Measurements from ENCODE around the gene ARID5B. TPM values are rescaled to one million over a fixed set of nuclear protein-coding genes. Genes with fewer than 3 reads are reported as not detected.

Gene ARID5B
- total RNA-seq, 2 experiments from 2014 or later = 26.7 to 28.3 TPM

DNA sequence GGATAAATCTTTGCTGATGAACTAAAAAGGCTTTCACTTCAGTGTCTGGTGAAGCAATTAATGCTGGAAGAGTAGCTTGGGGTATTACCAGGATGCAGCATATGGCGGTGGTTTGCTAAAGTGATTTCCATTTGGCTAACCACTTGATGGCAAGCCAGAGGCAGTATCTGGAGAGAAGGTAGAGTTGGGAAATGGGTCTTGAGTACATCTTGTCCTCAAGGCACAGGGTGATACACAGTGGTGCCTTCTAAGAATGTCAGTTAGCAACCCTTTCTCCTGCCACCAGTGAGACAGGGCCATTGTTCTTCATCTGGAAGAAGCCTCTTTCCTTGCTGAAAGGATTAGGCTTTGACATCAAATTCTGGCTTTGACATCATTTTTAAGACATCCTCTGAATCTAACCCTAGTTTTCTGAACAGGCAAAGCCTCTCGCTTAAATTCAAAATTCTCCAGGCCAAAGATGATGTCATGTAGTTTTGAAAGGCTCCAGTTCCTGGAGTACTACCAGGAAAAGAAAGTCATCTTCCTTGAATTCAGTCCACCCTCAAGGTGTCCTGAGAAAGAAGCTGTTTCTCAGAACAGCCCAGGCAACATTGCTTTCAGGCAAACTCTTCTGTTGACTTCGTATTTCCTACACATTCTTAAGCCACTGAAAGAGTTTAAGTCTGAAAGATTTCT is 162.4 kb downstream of the ARID5B start:
- TF ChIP-seq CTCF (IDR thresholded peaks at IDR 0.05) = no peak
- DNase-seq = no peak
- Mint-ChIP-seq H3K4me3 (peak overlapping the region; percentile 29), H3K27ac (peak overlapping the region; percentile 86), H3K36me3 (ENCODE audit: low read depth) (peaks cover 85% of the 10 kb centered on the region), H3K27me3 (no peaks in the 10 kb centered on the region), H3K9me3 (peaks cover 5% of the 10 kb centered on the region), H3K4me1 (ENCODE audit: low read depth) (peaks cover 67% of the 10 kb centered on the region)
- ChIA-PET POLR2A (interaction anchor here (0.9 to 3.2 kb wide), 7 partner anchors 8 to 120 kb away, joined by 3 to 20 read pairs (median 3); no protein-coding TSS in a partner anchor), CTCF (interaction anchor here (2.1 to 2.7 kb wide), 2 partner anchors 25 to 181 kb away, joined by 7 to 10 read pairs; no protein-coding TSS in a partner anchor)
- peak; percentile 71 for ATAC-seq
- intact Hi-C loops (cut with micrococcal nuclease) = no loop called here

DNA sequence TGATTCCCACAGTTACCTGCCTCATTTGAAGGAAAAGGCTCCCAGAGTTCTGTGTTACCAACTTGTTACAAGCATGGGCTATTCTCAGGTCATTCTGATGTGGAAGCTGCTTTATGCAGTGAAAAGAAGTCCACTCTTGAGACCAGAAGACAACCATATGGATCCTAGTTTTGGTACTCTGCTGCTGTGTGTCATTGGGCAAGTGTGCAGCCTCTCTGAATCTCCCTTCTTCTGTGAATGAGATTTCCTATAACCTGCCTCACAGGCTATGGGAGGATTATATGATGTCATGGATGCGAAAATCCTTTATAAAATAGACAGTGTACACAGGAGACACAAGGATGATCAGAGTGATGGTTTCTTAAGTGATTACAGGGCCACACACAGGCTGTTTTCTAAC is 166.1 kb downstream of the ARID5B start:
- intact Hi-C loops (cut with micrococcal nuclease) = no loop called here
- POLR2A ChIA-PET = interaction anchor here (1.1 to 1.7 kb wide), 2 partner anchors 11 to 21 kb away, joined by 4 read pairs; no protein-coding TSS in a partner anchor
- CTCF ChIA-PET = interaction anchor here (1.1 kb wide), 1 partner anchor 197 kb away, joined by 4 read pairs; no protein-coding TSS in a partner anchor

GRCh38 chr10:62068464-62068863 is 167.0 kb downstream of the ARID5B start:
- Mint-ChIP-seq H3K27ac (no peak overlapping the region), H3K4me1 (ENCODE audit: low read depth) (peaks cover 64% of the 10 kb centered on the region), H3K36me3 (ENCODE audit: low read depth) (peaks cover 83% of the 10 kb centered on the region), H3K9me3 (peaks cover 1% of the 10 kb centered on the region), H3K4me3 (no peak overlapping the region), H3K27me3 (no peaks in the 10 kb centered on the region)
- no peak for DNase-seq
- ChIA-PET CTCF (no interaction called here), POLR2A (no interaction called here)
- no peak for TF ChIP-seq CTCF (IDR thresholded peaks at IDR 0.05)
- ATAC-seq = no peak
- intact Hi-C loops (cut with micrococcal nuclease) = no loop called here

More for the DNA sequence above, 166.1 kb downstream of the ARID5B start:
- Mint-ChIP-seq H3K27ac (peak overlapping the region; percentile 49), H3K4me1 (ENCODE audit: low read depth) (peaks cover 65% of the 10 kb centered on the region), H3K27me3 (no peaks in the 10 kb centered on the region), H3K36me3 (ENCODE audit: low read depth) (peaks cover 81% of the 10 kb centered on the region), H3K9me3 (peaks cover 1% of the 10 kb centered on the region), H3K4me3 (no peak overlapping the region)
- DNase-seq (no peak), ATAC-seq (no peak)
- TF ChIP-seq CTCF (IDR thresholded peaks at IDR 0.05) = no peak

DNA sequence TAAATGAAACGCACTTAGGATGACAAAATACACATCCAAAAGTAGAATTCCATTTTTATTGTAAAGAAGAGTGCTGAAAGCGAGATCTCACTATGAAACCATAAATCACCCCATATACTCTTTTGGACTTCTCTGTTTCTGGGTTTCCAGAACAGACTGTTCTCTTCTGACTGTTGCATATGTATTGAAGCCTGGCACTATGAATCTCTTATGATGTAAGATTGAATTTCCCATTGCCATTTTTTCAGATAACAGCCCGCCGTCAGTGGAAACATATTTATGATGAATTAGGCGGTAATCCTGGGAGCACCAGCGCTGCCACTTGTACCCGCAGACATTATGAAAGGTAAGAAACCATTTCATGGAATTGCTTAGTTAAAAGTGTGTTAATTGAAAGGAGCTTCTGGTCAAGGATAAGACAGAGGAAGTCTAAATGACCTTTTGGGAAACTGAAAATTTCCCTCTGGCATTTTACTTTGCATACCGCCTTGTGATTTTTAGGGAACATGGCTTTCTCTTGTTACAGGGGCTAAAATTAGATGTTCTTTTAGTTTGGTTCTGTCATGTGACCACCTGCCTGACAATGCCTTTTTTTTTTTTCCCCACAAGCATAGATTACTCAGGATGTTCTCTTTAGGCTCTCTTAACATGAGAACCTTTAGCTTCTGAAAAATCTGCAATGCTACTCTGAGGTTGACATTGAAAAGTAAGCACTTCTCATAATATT is 168.1 kb downstream of the ARID5B start:
- peaks cover 54% of the 10 kb centered on the region for H3K4me1 Mint-ChIP-seq (ENCODE audit: low read depth)
- ATAC-seq = no peak
- H3K27ac Mint-ChIP-seq = peak overlapping the region; percentile 30
- DNase-seq = no peak
- no peaks in the 10 kb centered on the region for H3K9me3 Mint-ChIP-seq
- no peak overlapping the region for H3K4me3 Mint-ChIP-seq
- CTCF ChIA-PET = interaction anchor here (1.0 kb wide), 1 partner anchor 8 kb away, joined by 3 read pairs; no protein-coding TSS in a partner anchor
- POLR2A ChIA-PET = no interaction called here
- intact Hi-C loops (cut with micrococcal nuclease) = no loop called here
- TF ChIP-seq CTCF (IDR thresholded peaks at IDR 0.05) = no peak
- peaks cover 78% of the 10 kb centered on the region for H3K36me3 Mint-ChIP-seq (ENCODE audit: low read depth)
- no peaks in the 10 kb centered on the region for H3K27me3 Mint-ChIP-seq
